ENCODE results near the gene RANBP10. TPM values are rescaled to one million over a fixed set of nuclear protein-coding genes. Genes with fewer than 3 reads are reported as not detected.

RANBP10 gene
- total and polyA plus RNA-seq, 9 of the 15 experiments (the other 6 are each of a cell fraction or from before 2014, with no cell fraction given), result 0.61 to 19.3 (median 5.9) TPM

DNA sequence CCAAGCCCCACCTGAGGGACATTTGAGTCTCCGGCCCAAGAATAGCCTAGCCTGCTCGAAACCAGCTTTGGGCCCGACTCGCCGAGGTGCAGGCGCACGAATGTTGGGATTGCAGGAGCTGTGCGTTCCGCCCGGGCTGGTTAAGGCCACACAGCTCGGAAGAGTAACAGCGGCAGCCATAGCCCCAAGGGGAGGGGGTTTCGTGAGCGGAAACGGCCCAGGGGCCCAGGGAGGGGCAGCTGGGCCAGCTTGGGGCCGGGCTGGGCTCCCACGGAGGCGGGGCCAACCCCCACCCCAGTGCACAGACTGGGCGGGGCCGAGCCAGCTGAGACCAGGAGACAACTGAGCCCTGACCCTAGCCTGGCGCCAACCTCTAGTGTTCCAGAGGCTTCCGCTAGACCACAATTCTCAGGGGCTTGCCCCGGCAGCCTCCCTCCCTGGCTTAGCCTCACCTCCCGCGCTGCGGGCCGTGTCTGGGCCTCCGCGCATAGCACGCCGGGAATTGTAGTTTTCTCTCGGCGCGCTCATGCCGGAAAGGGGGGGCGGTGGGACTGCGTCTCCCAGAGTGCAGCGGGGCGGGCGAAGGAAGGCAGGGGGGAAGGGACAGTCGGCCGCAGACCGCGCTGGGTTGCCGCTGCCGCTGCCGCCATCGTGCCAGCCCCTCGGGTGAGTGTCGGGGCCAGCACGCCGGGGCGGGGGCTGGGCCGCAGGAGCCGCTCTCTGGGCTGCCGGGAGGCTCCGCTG is 40.1 kb upstream of the RANBP10 start, which contains the start of gene NUTF2 (continued):
- TF ChIP-seq, protein P1, sequence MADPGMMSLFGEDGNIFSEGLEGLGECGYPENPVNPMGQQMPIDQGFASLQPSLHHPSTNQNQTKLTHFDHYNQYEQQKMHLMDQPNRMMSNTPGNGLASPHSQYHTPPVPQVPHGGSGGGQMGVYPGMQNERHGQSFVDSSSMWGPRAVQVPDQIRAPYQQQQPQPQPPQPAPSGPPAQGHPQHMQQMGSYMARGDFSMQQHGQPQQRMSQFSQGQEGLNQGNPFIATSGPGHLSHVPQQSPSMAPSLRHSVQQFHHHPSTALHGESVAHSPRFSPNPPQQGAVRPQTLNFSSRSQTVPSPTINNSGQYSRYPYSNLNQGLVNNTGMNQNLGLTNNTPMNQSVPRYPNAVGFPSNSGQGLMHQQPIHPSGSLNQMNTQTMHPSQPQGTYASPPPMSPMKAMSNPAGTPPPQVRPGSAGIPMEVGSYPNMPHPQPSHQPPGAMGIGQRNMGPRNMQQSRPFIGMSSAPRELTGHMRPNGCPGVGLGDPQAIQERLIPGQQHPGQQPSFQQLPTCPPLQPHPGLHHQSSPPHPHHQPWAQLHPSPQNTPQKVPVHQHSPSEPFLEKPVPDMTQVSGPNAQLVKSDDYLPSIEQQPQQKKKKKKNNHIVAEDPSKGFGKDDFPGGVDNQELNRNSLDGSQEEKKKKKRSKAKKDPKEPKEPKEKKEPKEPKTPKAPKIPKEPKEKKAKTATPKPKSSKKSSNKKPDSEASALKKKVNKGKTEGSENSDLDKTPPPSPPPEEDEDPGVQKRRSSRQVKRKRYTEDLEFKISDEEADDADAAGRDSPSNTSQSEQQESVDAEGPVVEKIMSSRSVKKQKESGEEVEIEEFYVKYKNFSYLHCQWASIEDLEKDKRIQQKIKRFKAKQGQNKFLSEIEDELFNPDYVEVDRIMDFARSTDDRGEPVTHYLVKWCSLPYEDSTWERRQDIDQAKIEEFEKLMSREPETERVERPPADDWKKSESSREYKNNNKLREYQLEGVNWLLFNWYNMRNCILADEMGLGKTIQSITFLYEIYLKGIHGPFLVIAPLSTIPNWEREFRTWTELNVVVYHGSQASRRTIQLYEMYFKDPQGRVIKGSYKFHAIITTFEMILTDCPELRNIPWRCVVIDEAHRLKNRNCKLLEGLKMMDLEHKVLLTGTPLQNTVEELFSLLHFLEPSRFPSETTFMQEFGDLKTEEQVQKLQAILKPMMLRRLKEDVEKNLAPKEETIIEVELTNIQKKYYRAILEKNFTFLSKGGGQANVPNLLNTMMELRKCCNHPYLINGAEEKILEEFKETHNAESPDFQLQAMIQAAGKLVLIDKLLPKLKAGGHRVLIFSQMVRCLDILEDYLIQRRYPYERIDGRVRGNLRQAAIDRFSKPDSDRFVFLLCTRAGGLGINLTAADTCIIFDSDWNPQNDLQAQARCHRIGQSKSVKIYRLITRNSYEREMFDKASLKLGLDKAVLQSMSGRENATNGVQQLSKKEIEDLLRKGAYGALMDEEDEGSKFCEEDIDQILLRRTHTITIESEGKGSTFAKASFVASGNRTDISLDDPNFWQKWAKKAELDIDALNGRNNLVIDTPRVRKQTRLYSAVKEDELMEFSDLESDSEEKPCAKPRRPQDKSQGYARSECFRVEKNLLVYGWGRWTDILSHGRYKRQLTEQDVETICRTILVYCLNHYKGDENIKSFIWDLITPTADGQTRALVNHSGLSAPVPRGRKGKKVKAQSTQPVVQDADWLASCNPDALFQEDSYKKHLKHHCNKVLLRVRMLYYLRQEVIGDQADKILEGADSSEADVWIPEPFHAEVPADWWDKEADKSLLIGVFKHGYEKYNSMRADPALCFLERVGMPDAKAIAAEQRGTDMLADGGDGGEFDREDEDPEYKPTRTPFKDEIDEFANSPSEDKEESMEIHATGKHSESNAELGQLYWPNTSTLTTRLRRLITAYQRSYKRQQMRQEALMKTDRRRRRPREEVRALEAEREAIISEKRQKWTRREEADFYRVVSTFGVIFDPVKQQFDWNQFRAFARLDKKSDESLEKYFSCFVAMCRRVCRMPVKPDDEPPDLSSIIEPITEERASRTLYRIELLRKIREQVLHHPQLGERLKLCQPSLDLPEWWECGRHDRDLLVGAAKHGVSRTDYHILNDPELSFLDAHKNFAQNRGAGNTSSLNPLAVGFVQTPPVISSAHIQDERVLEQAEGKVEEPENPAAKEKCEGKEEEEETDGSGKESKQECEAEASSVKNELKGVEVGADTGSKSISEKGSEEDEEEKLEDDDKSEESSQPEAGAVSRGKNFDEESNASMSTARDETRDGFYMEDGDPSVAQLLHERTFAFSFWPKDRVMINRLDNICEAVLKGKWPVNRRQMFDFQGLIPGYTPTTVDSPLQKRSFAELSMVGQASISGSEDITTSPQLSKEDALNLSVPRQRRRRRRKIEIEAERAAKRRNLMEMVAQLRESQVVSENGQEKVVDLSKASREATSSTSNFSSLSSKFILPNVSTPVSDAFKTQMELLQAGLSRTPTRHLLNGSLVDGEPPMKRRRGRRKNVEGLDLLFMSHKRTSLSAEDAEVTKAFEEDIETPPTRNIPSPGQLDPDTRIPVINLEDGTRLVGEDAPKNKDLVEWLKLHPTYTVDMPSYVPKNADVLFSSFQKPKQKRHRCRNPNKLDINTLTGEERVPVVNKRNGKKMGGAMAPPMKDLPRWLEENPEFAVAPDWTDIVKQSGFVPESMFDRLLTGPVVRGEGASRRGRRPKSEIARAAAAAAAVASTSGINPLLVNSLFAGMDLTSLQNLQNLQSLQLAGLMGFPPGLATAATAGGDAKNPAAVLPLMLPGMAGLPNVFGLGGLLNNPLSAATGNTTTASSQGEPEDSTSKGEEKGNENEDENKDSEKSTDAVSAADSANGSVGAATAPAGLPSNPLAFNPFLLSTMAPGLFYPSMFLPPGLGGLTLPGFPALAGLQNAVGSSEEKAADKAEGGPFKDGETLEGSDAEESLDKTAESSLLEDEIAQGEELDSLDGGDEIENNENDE (IDR thresholded peaks at IDR 0.05; ENCODE audit: low read depth, low read length), result no peak
- TF ChIP-seq CTCF (IDR thresholded peaks at IDR 0.05 in 2 of 3, conservative IDR thresholded peaks at IDR 0.05 in 1 of 3; ENCODE audit: insufficient read depth in 2 of 3, low read depth in 1 of 3, low read length in 3 of 3) (0 out of 6 replicates have a peak, but pooled peaks of 1 of the 3 experiments have one; percentile 1), ZC3H4 (CRISPR knock-in tag; IDR thresholded peaks at IDR 0.05; ENCODE audit: borderline replicate concordance) (no peak), ZNF24 (IDR thresholded peaks at IDR 0.05) (0 out of 2 replicates have a peak, but pooled peaks have one; percentile 6), NFATC3 (IDR thresholded peaks at IDR 0.05) (no peak), LARP7 (IDR thresholded peaks at IDR 0.05) (no peak), CREBBP (IDR thresholded peaks at IDR 0.05; ENCODE audit: low read depth, low read length) (no peak), SUPT5H (IDR thresholded peaks at IDR 0.05) (peak; percentile 59), MEF2A (IDR thresholded peaks at IDR 0.05; ENCODE audit: control insufficient read depth, low read depth, low read length) (no peak)
- TF ChIP-seq, protein P2, sequence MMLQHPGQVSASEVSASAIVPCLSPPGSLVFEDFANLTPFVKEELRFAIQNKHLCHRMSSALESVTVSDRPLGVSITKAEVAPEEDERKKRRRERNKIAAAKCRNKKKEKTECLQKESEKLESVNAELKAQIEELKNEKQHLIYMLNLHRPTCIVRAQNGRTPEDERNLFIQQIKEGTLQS (IDR thresholded peaks at IDR 0.05), result no peak; the same call in 1 of the 2 replicates
- TF ChIP-seq, protein P2 (CRISPR knock-in tag; conservative IDR thresholded peaks at IDR 0.05), result no peak
- TF ChIP-seq, protein P3, sequence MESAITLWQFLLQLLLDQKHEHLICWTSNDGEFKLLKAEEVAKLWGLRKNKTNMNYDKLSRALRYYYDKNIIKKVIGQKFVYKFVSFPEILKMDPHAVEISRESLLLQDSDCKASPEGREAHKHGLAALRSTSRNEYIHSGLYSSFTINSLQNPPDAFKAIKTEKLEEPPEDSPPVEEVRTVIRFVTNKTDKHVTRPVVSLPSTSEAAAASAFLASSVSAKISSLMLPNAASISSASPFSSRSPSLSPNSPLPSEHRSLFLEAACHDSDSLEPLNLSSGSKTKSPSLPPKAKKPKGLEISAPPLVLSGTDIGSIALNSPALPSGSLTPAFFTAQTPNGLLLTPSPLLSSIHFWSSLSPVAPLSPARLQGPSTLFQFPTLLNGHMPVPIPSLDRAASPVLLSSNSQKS (CRISPR knock-in tag; IDR thresholded peaks at IDR 0.05), result no peak
